Measurements from ENCODE around the gene INSR. TPM values are rescaled to one million over a fixed set of nuclear protein-coding genes. Genes with fewer than 3 reads are reported as not detected.
"Not testable (repeated sequence)": the region's sequence is repeated elsewhere in the genome, so short reads cannot be mapped to it uniquely, and the experiment has no call there.

Gene INSR
- total and polyA plus RNA-seq, 2 experiments from 2014 or later: 19.2 to 52.1 TPM

DNA sequence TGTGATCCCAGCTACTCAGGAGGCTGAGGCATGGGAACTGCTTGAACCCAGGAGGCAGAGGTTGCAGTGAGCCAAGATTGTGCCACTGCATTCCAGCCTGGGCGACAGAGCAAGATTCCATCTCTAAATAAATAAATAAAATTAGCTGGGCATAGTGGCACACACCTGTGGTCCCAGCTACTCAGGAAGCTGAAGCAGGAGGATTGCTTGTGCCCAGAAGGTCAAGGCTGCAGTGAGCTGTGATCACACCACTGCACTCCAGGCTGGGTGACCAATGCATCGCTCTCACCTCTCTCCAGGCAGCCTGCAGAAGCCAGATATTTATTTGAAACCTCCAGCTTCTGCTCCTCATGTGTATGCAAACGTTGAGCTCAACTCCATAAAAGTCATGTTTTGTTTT lies 85.2 kb downstream of the INSR start:
- not testable (repeated sequence) for H3K4me3 ChIP-seq; H3K27me3 ChIP-seq (ENCODE audit: insufficient read depth); H3K9me2 ChIP-seq (ENCODE audit: insufficient read depth); H3K27me3 Mint-ChIP-seq (ENCODE audit: insufficient read depth, low read depth, poor library complexity); H3K4me3 Mint-ChIP-seq; H3K27ac Mint-ChIP-seq; DNase-seq (ENCODE audit: low spot score); H3K9me3 Mint-ChIP-seq; H4K20me1 ChIP-seq (replicated peaks; ENCODE audit: insufficient read depth); H3K27ac ChIP-seq (ENCODE audit: low read depth); H3K36me3 Mint-ChIP-seq (ENCODE audit: low read depth); H3K36me3 ChIP-seq (ENCODE audit: insufficient read depth); H2AFZ ChIP-seq; H3K4me2 ChIP-seq; ATAC-seq
- Histone ChIP-seq H3K79me2 (replicated peaks; ENCODE audit: insufficient read depth) (peaks cover 15% of the 10 kb centered on the region), H3F3A (replicated peaks; ENCODE audit: low read depth) (peaks cover 11% of the 10 kb centered on the region; the same call in 1 of the 2 replicates), H3K4me1 (ENCODE audit: insufficient read depth) (peaks cover 24% of the 10 kb centered on the region)
- H3K4me1 Mint-ChIP-seq: peaks cover 31% of the 10 kb centered on the region

DNA sequence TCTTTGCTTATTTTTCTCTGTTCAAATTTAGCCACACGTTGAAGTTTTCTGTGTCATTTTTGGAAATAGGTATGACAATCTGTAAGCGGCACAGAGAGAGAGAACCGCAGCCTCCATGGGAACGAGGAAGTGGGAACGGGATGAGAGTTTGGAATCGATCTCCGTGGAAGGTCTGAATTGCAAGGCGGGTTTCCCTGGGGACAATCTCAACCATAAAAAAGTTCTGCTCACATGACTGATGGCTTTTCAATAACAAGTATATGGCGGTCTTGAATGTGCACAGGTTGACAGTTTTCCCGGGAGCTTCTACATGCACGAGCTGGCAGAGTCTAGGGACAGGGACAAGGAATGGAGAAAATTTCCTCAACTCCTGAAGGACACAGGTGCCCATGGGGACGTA lies 90.9 kb downstream of the INSR start:
- Mint-ChIP-seq H3K36me3 (ENCODE audit: low read depth) (no peaks in the 10 kb centered on the region), H3K4me1 (peaks cover 9% of the 10 kb centered on the region), H3K9me3 (no peaks in the 10 kb centered on the region), H3K4me3 (no peak overlapping the region), H3K27ac (no peak overlapping the region), H3K27me3 (ENCODE audit: insufficient read depth, low read depth, poor library complexity) (peaks cover 3% of the 10 kb centered on the region)
- Histone ChIP-seq H4K20me1 (replicated peaks; ENCODE audit: insufficient read depth) (no peaks in the 10 kb centered on the region; the same call in 1 of the 2 replicates), H3K9me2 (ENCODE audit: insufficient read depth) (no peaks in the 10 kb centered on the region), H3K4me3 (no peak overlapping the region), H3K27me3 (ENCODE audit: insufficient read depth) (no peaks in the 10 kb centered on the region), H3K27ac (ENCODE audit: low read depth) (no peak overlapping the region), H3K4me1 (ENCODE audit: insufficient read depth) (peaks cover 4% of the 10 kb centered on the region; the same call in 1 of the 2 replicates), H3K79me2 (replicated peaks; ENCODE audit: insufficient read depth) (0 out of 2 replicates have a peak, but pooled peaks cover 7% of the 10 kb centered on the region), H3K4me2 (no peak overlapping the region), H2AFZ (no peak overlapping the region), H3K36me3 (ENCODE audit: insufficient read depth) (no peaks in the 10 kb centered on the region), H3F3A (replicated peaks; ENCODE audit: low read depth) (peaks cover 3% of the 10 kb centered on the region; the same call in 1 of the 2 replicates)
- ATAC-seq (no peak), DNase-seq (ENCODE audit: low spot score) (no peak)
- no peak for TF ChIP-seq EZH2 (IDR thresholded peaks at IDR 0.05; ENCODE audit: low read depth, unreplicated experiment)
- no peak for TF ChIP-seq POLR2AphosphoS5 (IDR thresholded peaks at IDR 0.05; ENCODE audit: low read depth)
- no peak for TF ChIP-seq EZH2phosphoT487 (IDR thresholded peaks at IDR 0.05; ENCODE audit: unreplicated experiment)

DNA sequence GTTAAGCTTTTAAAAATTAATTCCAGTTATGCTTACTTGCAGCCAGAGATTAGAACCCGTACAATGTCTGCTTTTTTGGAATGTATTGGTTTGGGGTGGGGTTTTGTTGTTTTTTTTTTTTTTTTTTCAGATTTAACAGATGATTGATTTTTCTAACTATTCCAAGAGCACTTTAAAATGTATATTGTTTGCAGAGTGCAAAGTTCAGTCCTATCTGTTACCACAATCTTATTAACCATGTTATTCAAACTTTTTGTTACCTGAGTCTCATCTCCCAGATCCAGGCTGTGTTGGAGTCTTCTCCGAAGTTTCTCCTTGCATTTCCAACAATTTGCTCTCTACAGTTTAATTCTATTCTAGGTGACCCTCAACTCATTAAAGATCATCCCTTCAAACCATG lies 91.3 kb downstream of the INSR start:
- Mint-ChIP-seq H3K4me1 (peaks cover 9% of the 10 kb centered on the region), H3K27ac (no peak overlapping the region), H3K36me3 (ENCODE audit: low read depth) (no peaks in the 10 kb centered on the region), H3K27me3 (ENCODE audit: insufficient read depth, low read depth, poor library complexity) (peaks cover 5% of the 10 kb centered on the region), H3K4me3 (no peak overlapping the region), H3K9me3 (no peaks in the 10 kb centered on the region; the same call in 2 of the 3 replicates)
- Histone ChIP-seq H3K27me3 (ENCODE audit: insufficient read depth) (no peaks in the 10 kb centered on the region), H4K20me1 (replicated peaks; ENCODE audit: insufficient read depth) (no peaks in the 10 kb centered on the region; the same call in 1 of the 2 replicates), H3K36me3 (ENCODE audit: insufficient read depth) (no peaks in the 10 kb centered on the region), H3K9me2 (ENCODE audit: insufficient read depth) (no peaks in the 10 kb centered on the region), H2AFZ (no peak overlapping the region), H3K4me1 (ENCODE audit: insufficient read depth) (peaks cover 4% of the 10 kb centered on the region; the same call in 1 of the 2 replicates), H3K79me2 (replicated peaks; ENCODE audit: insufficient read depth) (0 out of 2 replicates have a peak, but pooled peaks cover 7% of the 10 kb centered on the region), H3F3A (replicated peaks; ENCODE audit: low read depth) (peaks cover 3% of the 10 kb centered on the region; the same call in 1 of the 2 replicates), H3K4me2 (no peak overlapping the region), H3K4me3 (no peak overlapping the region), H3K27ac (ENCODE audit: low read depth) (no peak overlapping the region)
- no peak for ATAC-seq
- no peak for DNase-seq (ENCODE audit: low spot score)
- TF ChIP-seq STAT1 (IDR thresholded peaks at IDR 0.05; ENCODE audit: unreplicated experiment) (no peak), ZNF114 (CRISPR knock-in tag; IDR thresholded peaks at IDR 0.05) (no peak), ZNF331 (CRISPR knock-in tag; IDR thresholded peaks at IDR 0.05; ENCODE audit: low read depth) (no peak)
- TF ChIP-seq, protein P1, sequence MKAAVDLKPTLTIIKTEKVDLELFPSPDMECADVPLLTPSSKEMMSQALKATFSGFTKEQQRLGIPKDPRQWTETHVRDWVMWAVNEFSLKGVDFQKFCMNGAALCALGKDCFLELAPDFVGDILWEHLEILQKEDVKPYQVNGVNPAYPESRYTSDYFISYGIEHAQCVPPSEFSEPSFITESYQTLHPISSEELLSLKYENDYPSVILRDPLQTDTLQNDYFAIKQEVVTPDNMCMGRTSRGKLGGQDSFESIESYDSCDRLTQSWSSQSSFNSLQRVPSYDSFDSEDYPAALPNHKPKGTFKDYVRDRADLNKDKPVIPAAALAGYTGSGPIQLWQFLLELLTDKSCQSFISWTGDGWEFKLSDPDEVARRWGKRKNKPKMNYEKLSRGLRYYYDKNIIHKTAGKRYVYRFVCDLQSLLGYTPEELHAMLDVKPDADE (IDR thresholded peaks at IDR 0.05): no peak
- TF ChIP-seq, protein P2, sequence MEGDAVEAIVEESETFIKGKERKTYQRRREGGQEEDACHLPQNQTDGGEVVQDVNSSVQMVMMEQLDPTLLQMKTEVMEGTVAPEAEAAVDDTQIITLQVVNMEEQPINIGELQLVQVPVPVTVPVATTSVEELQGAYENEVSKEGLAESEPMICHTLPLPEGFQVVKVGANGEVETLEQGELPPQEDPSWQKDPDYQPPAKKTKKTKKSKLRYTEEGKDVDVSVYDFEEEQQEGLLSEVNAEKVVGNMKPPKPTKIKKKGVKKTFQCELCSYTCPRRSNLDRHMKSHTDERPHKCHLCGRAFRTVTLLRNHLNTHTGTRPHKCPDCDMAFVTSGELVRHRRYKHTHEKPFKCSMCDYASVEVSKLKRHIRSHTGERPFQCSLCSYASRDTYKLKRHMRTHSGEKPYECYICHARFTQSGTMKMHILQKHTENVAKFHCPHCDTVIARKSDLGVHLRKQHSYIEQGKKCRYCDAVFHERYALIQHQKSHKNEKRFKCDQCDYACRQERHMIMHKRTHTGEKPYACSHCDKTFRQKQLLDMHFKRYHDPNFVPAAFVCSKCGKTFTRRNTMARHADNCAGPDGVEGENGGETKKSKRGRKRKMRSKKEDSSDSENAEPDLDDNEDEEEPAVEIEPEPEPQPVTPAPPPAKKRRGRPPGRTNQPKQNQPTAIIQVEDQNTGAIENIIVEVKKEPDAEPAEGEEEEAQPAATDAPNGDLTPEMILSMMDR (conservative IDR thresholded peaks at IDR 0.05; ENCODE audit: low read depth in 2 of 2): no peak
